GM19468 (cell line): ENCODE measurements around the gene MAPRE2.

Source experiments
- ATAC-seq: cut with Tn5 transposase; IDR thresholded peaks from one replicate; pipeline ENCODE4 v1.9.1; 2021; ENCODE audit warnings: mild to moderate bottlenecking, moderate library complexity, moderate number of reproducible peaks; ENCODE audit not compliant: unreplicated experiment; ENCODE audit errors: extremely low read depth

Gene MAPRE2

DNA sequence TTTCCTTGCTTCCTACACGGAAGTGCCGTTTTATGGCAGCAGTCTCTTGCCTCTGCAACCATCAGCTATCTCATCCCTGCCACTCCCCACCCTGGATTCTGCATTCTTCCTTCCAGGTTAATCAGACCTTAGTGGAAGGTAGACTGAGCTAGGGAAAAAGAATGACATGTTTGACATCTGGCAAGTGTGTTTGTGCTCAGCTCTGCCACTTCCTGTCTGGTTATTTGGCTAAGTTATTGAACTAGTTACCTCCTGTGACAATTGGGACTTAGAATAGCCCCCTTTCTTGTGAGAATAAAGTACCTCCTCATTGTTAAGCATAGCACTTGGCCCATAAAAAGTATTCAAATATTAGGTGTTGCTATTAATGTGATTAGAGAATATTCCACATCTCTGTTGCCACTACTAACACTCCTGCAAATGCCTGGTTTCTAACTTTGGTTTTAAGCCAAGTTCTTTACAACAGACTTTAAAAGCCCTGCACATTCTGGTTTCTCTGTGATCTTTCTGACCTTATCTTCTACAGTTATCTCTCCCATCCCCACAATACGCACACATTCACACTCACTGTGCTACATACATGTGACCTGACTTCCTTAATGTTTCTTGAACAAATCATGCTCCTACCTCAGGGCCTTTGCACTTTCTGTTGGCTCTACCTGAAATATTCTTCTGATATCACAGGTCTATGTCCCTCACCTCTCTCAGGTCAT, 10.8 kb upstream of the MAPRE2 start:
- no peak for ATAC-seq

DNA sequence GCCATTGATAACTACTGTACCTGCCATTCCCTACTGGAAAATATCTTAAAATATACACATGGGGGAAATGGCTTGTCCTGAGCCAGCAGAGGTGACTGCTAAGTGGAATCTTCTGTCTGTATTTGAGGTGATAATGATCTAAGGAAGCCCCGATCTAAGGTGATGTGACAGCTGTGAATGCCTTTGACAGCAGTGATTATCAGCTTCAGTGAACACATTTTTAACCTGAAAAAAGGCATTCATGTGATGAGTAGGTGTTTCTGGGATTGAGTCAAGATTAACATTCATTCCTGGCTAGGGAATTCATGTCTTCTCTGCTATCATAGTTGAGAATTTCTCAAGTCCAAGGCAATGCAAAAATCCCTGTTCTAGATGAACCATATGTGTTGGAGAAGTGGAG, 9.1 kb upstream of the MAPRE2 start:
- ATAC-seq = no peak

DNA sequence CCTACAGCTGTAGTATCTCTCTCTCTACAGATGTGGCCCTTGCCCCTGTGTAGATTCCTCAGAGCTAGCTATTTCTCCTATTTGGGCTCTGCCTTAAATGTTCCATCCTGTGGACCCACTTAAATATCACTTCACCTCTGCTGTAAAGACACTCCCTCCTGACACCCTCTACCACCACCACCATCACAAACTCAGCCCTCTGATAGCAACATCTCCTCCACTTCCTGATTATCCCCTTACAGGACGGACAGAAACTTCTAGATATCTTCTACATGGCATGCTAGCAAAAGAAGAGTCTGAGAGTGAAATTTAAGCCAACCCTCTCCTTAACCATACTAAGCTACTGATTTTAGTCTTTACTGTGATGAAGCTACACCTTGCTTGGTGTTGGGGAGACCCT, 3.2 kb upstream of the MAPRE2 start:
- ATAC-seq = no peak

DNA sequence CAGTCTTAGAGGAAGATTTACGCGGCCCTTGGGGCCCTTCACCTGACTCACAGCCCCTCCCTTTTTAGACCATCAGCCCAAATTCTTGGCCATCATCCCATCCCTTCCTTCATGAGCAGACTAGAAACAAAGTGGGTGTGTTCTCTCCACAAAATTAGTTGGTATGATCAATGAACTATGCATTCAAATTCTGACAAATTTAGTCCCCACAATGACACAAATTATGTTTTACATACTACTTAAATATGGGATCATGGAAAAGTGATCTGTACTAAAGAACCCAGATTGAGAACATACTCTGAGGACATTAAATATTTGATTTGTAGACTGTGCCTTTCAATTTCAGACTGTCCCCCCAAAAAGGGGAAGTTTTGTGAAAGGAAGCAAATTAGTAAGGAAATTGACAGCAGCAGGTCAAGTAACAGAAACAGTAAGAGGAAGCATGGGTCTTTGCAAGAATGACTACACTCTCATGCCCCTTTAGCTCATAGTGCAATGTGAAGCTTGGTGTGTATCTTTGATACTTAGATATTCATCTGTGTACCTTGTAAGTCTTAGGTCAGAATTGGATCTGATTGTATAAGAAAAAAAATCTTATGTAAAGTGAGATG, 2.2 kb upstream of the MAPRE2 start:
- peak; percentile 25 for ATAC-seq

DNA sequence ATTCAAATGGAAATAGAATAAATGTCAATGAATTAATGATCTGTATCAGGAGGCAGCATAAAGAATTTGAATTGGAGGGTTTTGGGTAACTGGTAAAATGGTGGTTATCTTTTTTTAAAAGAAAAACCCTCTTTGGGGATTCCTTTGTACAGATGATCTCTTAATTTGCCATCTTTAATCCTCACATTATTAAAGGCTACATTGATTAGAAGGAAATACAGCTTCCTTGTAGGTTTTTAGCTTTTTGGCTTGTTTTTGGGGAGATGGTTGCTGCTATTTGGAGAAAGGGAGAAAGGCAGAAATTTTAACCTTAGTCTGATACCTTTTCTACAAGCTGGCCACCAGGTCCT, 600 bp upstream of the MAPRE2 start:
- ATAC-seq = no peak

DNA sequence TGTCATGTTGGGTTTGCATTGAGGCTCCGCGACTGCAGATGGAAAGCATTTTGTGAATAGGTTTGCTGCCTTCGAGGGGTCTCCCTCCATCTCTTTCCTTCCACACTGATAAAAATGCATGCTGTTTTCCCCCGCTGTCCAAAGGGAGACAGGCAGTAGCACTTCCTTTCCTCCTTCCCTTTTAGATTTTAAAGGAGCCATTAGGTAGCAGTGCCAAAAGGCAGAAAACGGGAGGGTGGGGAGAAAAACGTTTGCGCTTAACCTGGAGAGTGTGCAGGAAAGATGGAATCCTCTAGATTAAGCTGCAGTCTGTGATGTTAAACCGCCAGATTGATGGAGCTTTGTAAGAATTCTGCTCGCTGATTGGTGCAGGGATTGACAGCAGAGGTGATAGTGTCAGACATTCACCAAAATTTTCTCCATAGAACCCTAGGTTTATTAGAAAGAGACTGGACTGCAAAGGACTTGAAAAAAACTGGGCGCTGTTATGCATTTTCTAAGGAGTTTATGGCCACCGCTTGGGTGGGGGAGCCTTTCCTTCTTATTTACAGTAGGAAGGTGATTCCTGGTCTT, 688 bp downstream of the MAPRE2 start:
- no peak for ATAC-seq

DNA sequence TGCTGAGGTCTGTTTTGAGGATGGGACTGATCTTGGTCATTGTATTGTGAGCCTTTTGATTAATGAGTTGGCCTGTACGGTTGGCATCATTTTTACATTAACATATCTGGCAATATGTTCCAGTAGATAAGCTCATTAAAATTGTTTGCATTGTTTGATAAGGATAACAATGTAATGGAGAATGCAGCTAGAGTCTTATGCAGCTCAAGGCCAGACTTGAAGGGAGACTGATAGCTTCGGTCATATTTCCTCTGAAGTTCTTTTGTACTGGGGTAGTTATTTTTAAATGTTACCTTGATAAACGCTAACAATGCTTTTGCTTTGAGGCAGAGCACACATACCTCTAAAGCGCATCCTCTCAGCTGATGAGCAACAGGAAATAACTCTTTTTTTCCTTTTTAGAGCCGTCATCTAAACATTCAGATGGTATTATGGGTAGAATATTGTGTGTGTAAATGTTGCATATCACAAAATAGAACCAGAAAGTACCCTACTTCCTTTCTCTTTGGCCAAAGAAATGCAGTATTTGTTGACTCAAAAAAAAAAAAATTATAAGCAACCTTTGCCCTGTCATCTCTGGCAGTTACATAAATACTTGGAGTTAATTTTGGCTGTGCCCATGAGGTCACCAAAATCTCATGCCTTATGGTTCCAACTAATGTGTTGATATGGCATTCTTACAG, 1.3 kb downstream of the MAPRE2 start:
- ATAC-seq = no peak

DNA sequence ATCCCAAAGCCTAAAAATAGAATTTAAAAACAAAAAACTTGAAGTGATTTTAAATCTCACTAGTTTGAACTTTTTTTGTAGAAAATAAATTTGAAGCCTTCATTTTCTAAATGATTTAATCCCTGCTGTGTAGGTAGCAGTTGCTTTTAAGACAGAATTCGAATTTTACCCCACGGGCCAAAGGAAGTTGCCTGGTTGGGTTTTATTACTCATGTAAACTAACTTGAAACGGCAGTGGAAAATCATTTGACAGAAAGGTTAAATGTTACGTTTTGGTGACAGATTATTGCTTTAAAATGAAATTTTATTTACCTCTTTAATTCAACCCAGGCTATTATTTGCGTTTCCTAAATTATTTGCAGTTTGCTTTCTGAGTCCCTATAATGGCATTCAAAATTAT, 2.0 kb downstream of the MAPRE2 start:
- no peak for ATAC-seq

DNA sequence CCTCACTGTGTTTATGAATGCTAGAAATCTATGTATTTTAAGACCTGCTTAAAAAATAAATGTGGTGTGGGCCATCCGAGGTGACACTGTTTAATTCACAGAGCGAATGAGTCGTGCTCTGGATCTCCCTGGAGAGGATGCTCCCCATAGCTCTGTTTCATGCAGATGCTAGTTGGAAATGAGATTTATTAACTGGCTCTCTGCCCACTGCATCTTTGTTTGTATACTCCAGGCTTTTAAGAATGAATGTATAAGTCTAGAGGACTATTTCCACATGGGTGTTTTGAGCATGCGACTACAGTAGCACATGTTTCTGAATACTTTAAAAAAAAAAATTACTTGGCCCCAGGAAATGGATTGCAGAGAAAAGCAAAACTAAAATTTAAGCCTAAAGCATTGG, 3.9 kb downstream of the MAPRE2 start:
- no peak for ATAC-seq

DNA sequence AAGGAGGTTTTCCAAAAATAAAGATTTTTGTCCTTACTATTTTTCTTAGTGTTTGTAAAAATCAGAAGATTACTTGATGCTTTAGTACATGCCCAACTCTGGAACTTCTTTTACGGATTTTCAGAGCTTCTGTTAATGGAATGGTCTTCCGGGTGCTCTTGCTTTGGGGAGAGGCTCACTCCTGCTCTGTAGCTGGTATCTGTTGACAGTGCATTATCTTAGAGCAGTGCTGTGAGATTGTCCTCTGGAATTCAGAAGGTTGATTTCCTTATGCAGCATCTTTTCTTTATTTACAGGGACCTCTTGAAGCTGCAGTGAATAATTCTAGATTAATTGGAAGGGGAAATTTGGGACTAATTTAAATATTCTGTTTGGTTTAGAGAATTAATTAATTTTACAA, 4.6 kb downstream of the MAPRE2 start:
- ATAC-seq = no peak

DNA sequence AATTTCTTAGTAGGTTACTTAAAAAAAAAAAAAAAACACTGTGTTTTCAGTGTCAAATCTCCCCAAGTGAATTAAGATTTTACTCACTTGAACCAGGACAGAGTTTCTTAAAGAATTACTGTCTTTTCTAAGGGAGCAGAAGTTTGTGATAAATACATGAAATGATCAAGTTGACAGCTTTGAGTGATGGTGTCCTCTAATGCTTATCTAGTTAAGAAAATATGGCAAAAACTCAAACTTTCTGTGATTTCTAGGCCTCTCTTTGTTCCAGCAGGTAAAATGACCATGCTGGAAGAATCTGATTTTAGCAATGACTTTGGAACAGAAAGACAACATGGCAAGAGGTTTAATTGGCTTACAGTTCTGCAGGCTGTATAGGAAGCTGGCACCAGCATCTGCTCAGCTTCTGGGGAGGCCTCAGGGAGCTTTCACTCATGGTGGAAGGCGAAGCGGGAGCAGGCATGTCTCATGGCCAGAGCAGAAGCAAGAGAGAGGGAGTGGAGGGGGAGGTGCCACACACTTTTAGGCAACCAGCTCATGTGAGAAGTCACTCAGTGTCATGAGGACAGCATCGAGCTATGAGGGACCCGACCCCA, 6.6 kb downstream of the MAPRE2 start:
- no peak for ATAC-seq

DNA sequence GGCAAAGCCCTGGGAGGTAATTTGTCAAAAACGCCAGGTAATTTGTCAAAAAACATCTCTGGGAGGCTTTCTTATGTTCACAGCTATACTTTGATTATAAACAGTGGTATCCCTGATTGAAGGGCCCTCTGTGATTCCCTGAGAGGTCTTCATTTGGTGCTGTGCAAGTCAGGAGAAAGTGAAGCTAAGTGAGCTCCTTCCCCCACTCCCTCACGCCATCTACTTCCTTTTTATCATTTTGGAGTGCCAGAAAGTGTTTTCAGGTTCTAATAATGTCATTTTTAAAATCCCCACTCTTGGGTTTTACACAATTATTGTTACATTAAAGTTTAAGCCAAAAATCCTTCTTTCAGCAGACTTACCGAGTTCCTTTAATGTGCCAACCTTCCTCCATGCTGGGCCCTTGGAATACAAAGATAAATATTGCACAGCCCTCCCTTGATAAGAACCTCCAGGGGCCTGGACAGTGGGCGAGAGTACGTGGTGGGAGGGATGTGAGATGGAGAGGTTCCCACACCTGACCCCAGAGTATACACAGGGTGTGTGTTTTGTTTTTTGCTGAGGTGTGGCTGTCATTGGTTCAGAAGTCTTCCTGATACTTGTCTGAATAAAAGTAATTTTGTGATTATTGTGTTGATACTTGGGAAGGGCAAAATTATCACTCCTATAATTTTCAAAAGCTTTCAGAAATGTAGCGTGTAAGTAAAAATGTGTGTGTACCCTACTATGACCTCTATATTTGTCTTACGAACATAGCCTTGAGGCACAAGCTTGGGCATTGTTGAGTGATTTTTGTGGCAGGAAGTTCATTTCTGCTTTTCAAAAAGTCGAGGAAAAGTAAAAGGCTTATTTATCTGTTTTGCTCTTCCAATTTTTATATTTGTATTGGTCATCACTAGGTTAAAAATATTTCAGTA, 8.2 kb downstream of the MAPRE2 start:
- ATAC-seq = no peak

DNA sequence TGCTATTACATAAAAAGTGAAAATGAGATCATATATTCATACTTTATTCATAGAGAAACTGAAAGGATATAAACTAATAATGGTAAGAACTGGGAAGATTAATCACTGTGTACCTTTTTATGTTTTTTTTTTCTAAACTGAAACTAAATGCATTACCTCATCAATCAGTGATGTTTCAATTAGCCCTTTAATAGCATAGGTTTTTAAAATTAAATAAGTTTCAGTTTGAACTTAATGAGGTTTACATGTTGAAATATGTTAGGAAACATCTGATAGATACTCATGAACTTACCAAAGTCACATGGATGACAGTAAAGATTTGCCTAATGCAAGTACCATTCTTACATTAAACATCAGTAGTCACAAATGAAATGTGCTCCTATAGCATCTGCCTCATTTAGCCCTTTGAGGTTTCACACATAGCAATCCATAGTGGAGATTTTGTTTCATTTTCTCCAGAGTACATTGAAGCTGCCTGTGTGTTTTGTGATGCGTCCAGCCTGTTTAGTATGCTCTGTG, 8.9 kb downstream of the MAPRE2 start:
- no peak for ATAC-seq

DNA sequence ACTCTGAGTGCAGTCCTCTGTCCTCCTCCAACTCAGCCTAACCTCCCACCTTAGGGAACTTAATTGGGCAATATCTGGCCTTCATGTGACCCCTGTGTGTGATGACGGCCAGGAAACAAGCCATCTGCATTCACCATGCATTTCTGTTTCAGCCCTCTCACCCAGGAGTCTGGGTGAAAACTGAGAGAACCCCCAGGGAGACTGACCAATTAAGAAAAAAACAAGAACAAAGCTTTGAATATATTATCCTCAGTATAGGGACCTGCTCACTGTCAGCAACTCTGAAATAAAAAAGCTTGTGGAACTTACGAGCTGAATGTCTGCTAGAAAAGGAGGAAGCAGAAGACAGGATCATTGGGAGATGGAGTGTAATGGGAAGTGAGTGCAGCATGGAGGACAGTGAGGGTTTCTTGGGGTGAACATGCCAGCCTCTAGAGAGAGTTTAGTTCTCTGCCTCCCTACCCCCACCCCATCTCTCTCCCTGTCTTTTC, 9.5 kb downstream of the MAPRE2 start:
- no peak for ATAC-seq

DNA sequence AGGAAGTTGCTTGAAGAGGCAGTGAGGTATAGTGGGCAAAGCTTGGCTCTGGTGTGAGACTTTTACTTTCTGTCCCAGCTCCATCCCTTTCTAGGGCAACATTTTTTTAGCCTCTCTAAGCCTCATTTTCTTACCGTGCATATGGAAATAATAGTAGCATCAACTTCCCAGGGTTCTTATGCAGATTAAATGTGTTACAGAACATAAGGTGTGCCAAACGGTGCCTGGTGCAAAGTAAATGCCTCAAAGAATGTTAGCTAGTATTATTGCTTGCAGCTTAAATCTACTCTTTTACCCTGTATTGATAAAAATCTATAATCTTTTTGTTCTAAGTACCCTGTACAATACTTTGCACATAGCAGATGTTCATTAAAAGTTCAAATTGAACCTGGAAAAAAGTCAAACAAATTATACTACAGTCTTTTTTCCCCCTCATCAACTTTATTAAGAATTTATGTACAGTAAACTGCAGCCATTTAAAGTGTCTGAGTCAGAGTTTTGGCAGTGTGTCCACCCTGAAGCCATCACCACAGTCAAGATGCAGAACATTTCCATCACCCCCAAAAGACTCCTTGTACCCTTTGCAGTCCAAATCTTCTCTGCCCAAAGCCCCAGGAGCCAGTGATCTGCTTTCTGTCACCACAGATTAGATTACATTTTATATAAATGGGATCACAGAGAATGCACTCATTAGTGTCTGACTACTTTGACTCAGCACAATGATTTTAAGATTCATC, 10.6 kb downstream of the MAPRE2 start:
- ATAC-seq = no peak

DNA sequence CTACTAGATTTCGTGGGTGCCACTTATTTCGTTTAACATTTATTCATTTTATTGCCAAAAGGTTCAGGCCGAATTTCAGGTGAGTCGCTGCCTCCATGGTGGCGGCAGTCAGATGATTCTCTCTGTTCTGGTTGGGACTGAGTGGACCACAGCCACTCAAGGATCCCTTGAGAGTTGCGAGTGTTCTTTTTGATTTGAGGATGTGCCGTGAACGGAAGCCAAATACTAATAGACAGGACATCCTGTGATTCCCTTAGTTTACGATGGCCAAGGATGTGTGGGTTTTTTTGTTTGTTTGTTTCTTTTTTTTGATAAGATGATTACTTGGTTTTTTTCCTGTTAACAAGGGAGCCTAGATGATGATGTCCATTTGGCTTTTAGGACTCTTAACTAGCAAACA, 13.2 kb downstream of the MAPRE2 start:
- no peak for ATAC-seq

DNA sequence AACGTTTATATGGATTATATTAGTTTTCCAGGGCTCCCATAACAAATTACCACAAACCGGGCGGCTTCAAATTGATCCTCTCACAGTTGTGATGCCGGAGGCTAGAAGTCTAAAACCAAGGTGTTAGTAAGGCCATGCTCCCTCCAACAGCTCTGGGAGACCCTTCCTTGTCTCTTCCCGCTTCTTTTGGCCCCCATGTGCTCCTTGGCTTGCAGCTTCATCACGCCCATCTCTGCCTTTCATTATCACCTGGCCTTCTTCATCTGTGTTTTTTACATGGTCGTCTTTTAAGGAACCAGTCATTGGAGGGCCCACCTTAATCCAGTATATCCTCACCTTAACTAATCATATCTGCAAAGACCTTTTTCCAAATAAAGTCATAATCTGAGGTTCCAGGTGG, 13.9 kb downstream of the MAPRE2 start:
- ATAC-seq = no peak

DNA sequence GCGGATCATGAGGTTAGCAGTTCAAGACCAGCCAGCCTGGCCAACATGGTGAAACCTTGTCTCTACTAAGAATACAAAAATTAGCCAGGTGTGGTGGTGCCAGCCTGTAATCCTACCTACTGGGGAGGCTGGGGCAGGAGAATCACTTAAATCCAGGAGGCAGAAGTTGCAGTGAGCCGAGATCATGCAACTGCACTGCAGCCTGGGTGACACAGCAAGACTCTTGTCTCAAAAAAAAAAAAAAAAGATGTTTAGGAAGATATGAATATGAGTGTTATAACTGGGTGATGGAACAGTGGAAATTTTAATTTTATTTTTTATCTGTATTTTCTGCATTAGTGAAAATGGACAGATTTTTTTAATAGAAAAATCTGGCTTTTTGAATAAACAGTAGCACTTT, 14.5 kb downstream of the MAPRE2 start:
- no peak for ATAC-seq
